IPS DF 6.9 (cell line): ENCODE measurements around the gene HOXD13.

ENCODE experiments used
- DNase-seq: peaks from one replicate; pipeline ENCODE4 v3.0.0-alpha.2; 2013; ENCODE audit warnings: low read depth, low spot score
- H3K27ac ChIP-seq: one replicate; pipeline ENCODE4 v1.5.1; 2013; ENCODE audit warnings: low read length, control low read depth
- H3K27me3 ChIP-seq: 2 replicates; pipeline ENCODE4 v1.6.1; 2013; ENCODE audit warnings: mild to moderate bottlenecking, low read length; ENCODE audit not compliant: control insufficient read depth, insufficient read depth
- H3K36me3 ChIP-seq: 2 replicates; pipeline ENCODE4 v1.6.1; 2013; ENCODE audit warnings: low read length; ENCODE audit not compliant: control insufficient read depth, insufficient read depth
- H3K4me1 ChIP-seq: 2 replicates; pipeline ENCODE4 v1.6.1; 2013; ENCODE audit warnings: low read length; ENCODE audit not compliant: control insufficient read depth, insufficient read depth
- H3K4me3 ChIP-seq: 2 replicates; pipeline ENCODE4 v1.5.1; 2013; ENCODE audit warnings: mild to moderate bottlenecking, low read length
- H3K9me3 ChIP-seq: 2 replicates; pipeline ENCODE4 v1.6.1; 2013; ENCODE audit warnings: low read length, inconsistent platforms; ENCODE audit not compliant: control insufficient read depth, insufficient read depth
- WGBS: extraction: QIAGEN DNeasy Blood & Tissue Kit; methylation state at CpG from one replicate; pipeline ENCODE4 v1.1.7; 2013; ENCODE audit warnings: mixed read lengths, missing lambda C conversion rate; ENCODE audit not compliant: insufficient read length, insufficient coverage; 5-methylcytosine and 5-hydroxymethylcytosine counted together

HOXD13 gene

GRCh38 chr2:176081376-176081836 lies 11.1 kb upstream of the HOXD13 start:
- no peaks in the 10 kb centered on the region for H3K9me3 ChIP-seq
- peaks cover 85% of the 10 kb centered on the region for H3K27me3 ChIP-seq
- no peak overlapping the region for H3K4me3 ChIP-seq
- no CpG with 5 or more reads among the region's 17 CpGs for WGBS
- H3K27ac ChIP-seq, result no peak overlapping the region
- H3K36me3 ChIP-seq, result no peaks in the 10 kb centered on the region
- peaks cover 6% of the 10 kb centered on the region; the same call in 1 of the 2 replicates for H3K4me1 ChIP-seq
- DNase-seq, result no peak

- Histone ChIP-seq H3K27ac (no peak overlapping the region), H3K36me3 (no peaks in the 10 kb centered on the region), H3K4me1 (peaks cover 6% of the 10 kb centered on the region; the same call in 1 of the 2 replicates), H3K27me3 (peaks cover 85% of the 10 kb centered on the region), H3K9me3 (no peaks in the 10 kb centered on the region), H3K4me3 (no peak overlapping the region)
- DNase-seq, result no peak
- WGBS, result no CpG with 5 or more reads among the region's 62 CpGs
Measured at GRCh38 chr2:176081837-176082524, 10.5 kb upstream of the HOXD13 start.

- Histone ChIP-seq H3K27ac (no peak overlapping the region), H3K9me3 (no peaks in the 10 kb centered on the region), H3K36me3 (no peaks in the 10 kb centered on the region), H3K4me1 (peaks cover 6% of the 10 kb centered on the region; the same call in 1 of the 2 replicates), H3K27me3 (peaks cover 89% of the 10 kb centered on the region), H3K4me3 (no peak overlapping the region)
- no CpG with 5 or more reads among the region's 10 CpGs for WGBS
- no peak for DNase-seq
Measured at GRCh38 chr2:176082525-176082823, 10.0 kb upstream of the HOXD13 start.

- H3K36me3 ChIP-seq, result no peaks in the 10 kb centered on the region
- no peaks in the 10 kb centered on the region for H3K9me3 ChIP-seq
Measured at GRCh38 chr2:176082824-176083751, 9.4 kb upstream of the HOXD13 start.

GRCh38 chr2:176083796-176084261 lies 8.7 kb upstream of the HOXD13 start, which contains the start of gene EVX2:
EVX2 (minus strand) TSS chr2:176083962; CDS start chr2:176083776, 186 bp downstream.
- Histone ChIP-seq H3K27ac (no peak within 1 kb of the TSS), H3K4me1 (peaks cover 7% of the 10 kb centered on the region), H3K27me3 (peaks cover 94% of the 10 kb centered on the region), H3K9me3 (no peaks in the 10 kb centered on the region), H3K4me3 (no peak within 1 kb of the TSS), H3K36me3 (no peaks in the 10 kb centered on the region)
- no CpG with 5 or more reads among the region's 27 CpGs for WGBS
- no peak for DNase-seq

More at GRCh38 chr2:176082824-176083751, 9.4 kb upstream of the HOXD13 start:
- Histone ChIP-seq H3K4me1 (peaks cover 7% of the 10 kb centered on the region), H3K4me3 (no peak overlapping the region), H3K27me3 (peaks cover 94% of the 10 kb centered on the region), H3K27ac (no peak overlapping the region)
- no peak for DNase-seq
- WGBS, result no CpG with 5 or more reads among the region's 66 CpGs

GRCh38 chr2:176084611-176085119 lies 7.9 kb upstream of the HOXD13 start:
- Histone ChIP-seq H3K27ac (no peak overlapping the region), H3K36me3 (no peaks in the 10 kb centered on the region), H3K4me3 (no peak overlapping the region), H3K9me3 (no peaks in the 10 kb centered on the region), H3K27me3 (peaks cover 94% of the 10 kb centered on the region), H3K4me1 (peaks cover 7% of the 10 kb centered on the region)
- DNase-seq, result no peak
- no CpG with 5 or more reads among the region's 26 CpGs for WGBS

GRCh38 chr2:176085120-176085788 lies 7.3 kb upstream of the HOXD13 start:
- WGBS, result no CpG with 5 or more reads among the region's 40 CpGs
- Histone ChIP-seq H3K9me3 (no peaks in the 10 kb centered on the region), H3K4me3 (peak overlapping the region; percentile 0; the same call in 1 of the 2 replicates), H3K36me3 (no peaks in the 10 kb centered on the region), H3K27me3 (peaks cover 99% of the 10 kb centered on the region), H3K4me1 (peaks cover 7% of the 10 kb centered on the region), H3K27ac (no peak overlapping the region)
- DNase-seq, result no peak

GRCh38 chr2:176085861-176086771 lies 6.4 kb upstream of the HOXD13 start:
- WGBS, result no CpG with 5 or more reads among the region's 46 CpGs

GRCh38 chr2:176087330-176088047 lies 5.0 kb upstream of the HOXD13 start:
- H3K4me1 ChIP-seq, result peaks cover 5% of the 10 kb centered on the region
- no CpG with 5 or more reads among the region's 29 CpGs for WGBS
- no peak overlapping the region for H3K4me3 ChIP-seq
- H3K27me3 ChIP-seq, result peaks cover 96% of the 10 kb centered on the region
- no peaks in the 10 kb centered on the region for H3K9me3 ChIP-seq
- no peak overlapping the region for H3K27ac ChIP-seq
- H3K36me3 ChIP-seq, result no peaks in the 10 kb centered on the region
- DNase-seq, result no peak

More at GRCh38 chr2:176085861-176086771, 6.4 kb upstream of the HOXD13 start:
- H3K27me3 ChIP-seq, result peaks cover 99% of the 10 kb centered on the region
- peaks cover 7% of the 10 kb centered on the region for H3K4me1 ChIP-seq
- H3K27ac ChIP-seq, result no peak overlapping the region
- no peak overlapping the region for H3K4me3 ChIP-seq
- DNase-seq, result no peak
- no peaks in the 10 kb centered on the region for H3K36me3 ChIP-seq
- no peaks in the 10 kb centered on the region for H3K9me3 ChIP-seq
